Amniotic stem cell (primary cell): ENCODE measurements around the gene LCE5A.
"Not testable (repeated sequence)": the region's sequence is repeated elsewhere in the genome, so short reads cannot be mapped to it uniquely, and the experiment has no call there.

ENCODE experiments used
- DNase-seq: peaks from one replicate; lab custom pipeline; 2025; lab: John Stamatoyannopoulos, UW

The LCE5A gene

DNA sequence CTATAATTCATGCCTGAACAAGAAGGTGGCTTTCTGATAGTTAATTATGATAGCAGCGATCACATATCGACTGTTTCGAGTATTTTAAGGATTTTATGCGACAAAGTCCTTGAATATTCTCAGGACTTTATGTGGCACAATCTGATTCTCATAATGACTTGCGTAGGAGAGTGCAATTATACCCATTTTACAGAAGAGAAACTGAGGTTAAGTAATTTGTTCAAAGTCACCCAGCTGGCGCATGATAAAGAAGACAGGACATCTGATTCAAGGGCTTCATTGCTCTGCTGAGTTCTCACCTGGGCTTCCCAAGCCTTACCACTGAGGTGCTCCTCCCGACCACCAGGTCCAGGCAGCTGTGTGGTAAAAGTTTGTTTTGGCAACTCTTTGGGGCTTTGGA, 5.5 kb downstream of the LCE5A start:
- DNase-seq, result no peak

DNA sequence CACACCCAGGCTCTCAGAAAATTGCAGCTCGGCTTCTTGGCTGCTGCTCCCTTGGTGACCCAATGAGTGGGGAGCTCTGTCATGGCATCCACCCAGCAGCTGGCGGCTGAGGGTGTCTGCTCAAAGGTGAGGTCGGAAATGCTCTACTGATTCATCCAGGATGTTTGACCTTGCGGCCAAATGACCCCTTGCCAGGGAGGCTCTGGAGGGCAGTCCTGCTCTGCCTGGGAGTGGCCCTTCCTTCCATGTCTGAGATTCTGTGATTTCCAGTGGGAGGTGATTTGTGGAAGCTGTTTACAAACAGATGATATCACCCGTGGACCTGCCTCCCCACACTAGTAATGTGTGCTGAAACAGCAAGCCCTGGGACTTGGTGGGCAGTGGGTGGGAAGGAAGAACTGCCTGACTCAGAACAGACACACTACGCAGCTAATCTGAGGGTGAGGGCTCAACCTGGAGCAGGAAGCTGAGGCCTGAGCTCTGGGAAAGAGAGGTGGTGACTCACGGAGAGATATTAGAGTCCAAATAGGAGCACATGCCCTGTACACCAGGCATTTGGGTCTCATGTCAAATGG, 6.7 kb downstream of the LCE5A start:
- DNase-seq, result no peak

DNA sequence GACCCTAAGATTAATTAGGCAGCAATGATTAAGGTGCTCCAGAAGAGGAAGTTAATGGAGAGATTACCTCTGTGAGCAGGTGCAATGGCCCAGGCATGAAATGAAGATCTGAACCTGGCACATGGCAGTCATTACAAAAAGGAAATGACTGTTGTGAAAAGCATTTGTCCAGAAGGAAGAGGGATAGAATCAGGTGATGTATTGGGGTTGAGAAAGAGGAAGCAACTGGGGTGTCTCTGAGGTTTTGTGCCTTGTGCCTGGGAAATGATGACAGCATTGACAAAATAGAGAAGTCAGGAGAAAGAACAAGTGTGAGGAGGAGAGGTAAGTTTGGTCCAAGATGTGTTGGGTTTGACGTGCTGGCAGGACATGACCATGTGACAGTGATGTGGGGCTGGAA, 9.2 kb downstream of the LCE5A start:
- DNase-seq, result no peak

DNA sequence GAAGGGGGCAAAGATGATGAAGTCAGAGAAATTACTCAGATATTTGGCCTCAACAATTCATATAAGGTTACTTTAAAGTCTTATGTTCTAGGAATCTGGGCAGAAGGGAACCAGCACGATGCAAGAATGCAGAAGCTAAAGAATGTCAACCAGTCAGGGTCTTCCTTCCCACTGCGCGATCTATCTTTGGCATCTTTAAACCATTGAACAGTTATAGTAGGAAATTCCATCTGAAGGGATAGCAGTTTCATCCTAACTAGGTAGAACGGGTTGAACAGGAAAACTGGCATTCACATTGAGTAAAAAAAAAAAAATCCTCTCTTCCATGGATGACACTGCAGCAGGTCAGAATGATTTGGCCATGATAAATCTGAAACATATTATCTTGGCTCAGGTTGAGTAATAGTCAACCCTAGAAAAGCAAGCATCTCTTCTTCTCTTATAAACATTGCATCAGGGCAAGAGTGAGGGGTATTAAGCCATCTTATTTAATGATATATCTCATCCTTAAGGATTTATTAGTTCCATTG, 10.0 kb downstream of the LCE5A start:
- DNase-seq, result no peak

DNA sequence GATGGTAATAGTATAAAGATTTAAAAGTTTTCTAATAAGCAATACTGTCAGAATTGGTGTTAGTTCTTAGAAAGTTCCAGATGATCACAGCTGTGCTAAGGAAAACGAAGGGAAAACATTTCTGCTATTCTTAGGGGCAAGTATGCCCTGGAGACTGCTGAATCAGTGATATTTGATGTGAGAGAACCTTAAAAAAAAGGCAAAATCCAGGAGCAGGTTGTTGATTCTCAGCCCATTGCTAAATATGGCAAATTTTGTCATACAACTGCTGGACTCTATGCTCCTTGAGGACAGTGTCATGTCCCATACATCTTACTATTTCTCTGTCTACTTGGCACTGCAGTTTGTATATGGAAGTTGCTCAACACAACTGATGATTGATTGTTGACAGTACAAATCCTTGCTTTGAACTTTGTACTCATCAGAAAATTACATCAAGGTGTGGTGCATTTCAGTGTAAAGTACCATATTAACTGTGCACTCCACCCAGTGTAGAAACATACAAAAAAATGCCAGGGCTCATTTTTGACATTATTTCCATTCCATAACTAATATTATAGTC, 14.6 kb downstream of the LCE5A start:
- no peak for DNase-seq

DNA sequence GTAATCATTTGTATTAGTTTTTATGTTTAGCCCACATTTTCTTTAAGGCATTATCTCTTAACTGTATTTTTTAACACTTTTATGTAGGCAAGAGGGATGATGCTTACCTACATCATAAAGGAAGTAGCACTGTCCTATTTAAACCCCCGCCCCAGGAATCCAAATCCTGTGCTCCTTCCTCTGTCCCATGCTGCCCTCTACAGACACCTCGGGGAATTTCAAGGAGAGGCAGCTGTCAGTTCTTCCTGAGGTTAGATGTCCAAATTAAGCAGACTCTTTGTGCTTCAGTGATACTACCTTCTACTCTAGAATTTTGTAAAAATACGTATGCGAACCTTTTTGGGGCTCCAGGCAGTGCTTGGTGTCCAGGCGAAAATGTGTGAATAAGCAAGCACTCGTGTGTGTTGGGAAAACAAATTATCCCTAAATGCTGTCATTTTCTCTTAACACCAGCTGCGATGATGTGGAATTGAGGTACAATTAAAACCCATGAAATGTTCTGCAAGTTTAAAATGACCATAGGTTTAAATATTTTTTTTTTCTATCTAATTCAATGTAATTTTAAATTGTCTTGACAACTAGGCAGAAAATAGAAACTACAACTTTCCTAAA, 22.8 kb downstream of the LCE5A start:
- no peak for DNase-seq

DNA sequence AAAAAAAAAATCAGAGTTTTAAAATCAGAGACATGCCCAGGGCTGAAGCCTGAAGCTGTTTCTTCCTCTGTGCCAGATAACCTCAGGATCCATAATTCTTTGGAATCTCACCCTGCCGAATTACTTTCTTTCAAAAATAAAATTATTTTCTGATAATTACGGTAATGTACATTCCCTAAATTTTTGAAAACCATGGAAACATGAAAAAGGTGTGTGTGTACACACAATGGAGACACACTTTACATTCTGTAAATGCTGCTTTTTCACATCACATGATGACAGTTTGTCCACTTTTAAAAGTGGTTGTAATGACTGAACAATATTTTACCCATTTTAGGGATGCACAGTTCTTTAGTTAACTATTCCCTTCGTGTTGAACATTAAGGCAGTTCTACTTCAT, 25.2 kb downstream of the LCE5A start:
- no peak for DNase-seq

DNA sequence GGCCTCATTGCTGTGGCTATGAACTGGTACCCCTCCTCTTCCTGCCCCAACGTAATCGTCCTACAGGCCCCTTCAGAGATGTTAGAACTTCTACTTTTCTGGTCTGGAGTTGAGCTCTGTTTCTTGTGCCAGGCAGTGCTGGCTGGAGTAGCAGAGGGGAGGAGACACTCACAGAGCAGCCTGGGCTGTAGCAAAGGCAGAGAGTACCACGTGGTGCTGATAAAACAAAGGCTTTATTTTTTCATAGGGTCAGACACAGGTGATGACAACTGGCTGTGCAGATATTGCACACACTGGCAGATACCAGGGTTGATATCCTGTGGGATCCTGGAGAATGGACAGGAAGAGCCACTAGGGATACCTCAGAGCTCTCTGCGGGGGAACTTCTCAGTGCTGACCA, 26.9 kb downstream of the LCE5A start:
- DNase-seq, result no peak

DNA sequence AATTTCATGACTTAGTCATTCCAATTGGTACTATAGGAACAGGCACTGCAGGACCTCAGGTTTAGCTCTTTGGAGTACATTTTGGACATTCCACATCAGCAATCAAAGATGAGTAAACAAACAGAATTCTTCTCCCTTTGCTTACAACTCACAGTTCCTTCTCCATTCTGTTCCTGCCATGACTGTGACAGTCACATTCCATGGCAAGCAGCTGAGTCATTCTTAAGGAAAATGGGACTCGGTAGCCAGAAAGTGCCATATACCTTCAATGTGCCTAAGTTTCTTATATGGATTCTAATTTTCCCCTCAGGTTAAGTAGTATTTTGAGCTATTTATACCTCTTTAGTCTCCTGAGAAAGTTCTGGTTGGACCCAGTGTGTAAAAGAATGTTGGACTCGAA, 29.3 kb downstream of the LCE5A start:
- no peak for DNase-seq

DNA sequence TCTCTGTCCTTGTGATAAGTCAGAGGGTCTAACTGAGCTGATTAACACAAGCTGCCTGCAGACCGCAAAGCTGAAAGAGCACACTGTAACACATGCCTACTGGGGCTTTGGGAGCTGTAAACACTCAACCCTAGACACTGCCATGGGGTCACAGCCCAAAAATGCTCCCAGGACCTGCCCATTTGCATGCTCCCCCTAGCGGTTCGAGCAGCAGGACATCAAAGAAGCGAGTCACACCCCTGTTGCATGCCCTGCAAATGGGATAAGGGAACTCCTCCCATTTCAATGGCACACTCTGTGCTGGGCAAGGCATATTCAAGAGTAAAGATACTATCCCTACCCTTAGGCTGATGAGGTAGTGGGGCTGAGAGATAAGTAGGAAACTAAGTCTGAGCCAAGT, 33.2 kb downstream of the LCE5A start:
- DNase-seq, result no peak

DNA sequence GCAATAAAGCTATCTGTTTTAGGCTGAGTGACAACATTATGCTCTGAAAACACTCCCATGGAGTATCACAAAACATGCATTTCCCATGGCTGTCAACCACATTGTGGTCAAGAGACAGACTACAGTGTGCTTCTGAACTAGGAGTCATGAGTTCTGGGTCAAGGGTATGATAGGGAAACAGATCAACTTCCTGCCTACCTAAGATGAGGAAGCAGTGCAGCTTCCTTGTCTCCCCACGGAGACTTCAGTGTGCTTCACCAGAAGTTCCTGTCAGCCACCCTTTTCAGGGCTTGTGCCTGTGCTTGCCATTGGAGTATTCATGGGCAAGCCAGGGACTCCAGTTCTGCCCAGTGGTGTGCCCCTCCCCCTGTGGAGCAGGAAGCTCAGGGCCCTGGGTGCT, 36.1 kb downstream of the LCE5A start:
- DNase-seq, result no peak

DNA sequence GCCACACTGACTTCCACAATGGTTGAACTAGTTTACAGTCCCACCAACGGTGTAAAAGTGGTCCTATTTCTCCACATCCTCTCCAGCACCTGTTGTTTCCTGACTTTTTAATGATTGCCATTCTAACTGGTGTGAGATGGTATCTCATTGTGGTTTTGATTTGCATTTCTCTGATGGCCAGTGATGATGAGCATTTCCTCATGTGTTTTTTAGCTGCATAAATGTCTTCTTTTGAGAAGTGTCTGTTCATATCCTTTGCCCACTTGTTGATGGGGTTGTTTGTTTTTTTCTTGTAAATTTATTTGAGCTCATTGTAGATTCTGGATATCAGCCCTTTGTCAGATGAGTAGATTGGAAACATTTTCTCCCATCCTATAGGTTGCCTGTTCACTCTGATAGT, 37.8 kb downstream of the LCE5A start:
- not testable (repeated sequence) for DNase-seq
